GM06990 (cell line): ENCODE measurements around the gene RNF6.

Experiments used
- DNase-seq: peaks from one replicate; pipeline ENCODE4 v3.0.0-alpha.2; 2011; ENCODE audit not compliant: insufficient read length; ENCODE audit errors: extremely low read depth
- H3K27me3 ChIP-seq: replicated peaks from 2 replicates; pipeline ENCODE4 v1.6.0; 2011; ENCODE audit warnings: low read length; ENCODE audit not compliant: control insufficient read depth, insufficient read depth
- H3K36me3 ChIP-seq: 2 replicates; pipeline ENCODE4 v1.5.1; 2011; ENCODE audit warnings: low read length; ENCODE audit not compliant: control insufficient read depth, insufficient read depth
- H3K4me3 ChIP-seq: replicated peaks from 2 replicates; pipeline ENCODE4 v1.5.1; 2011; ENCODE audit warnings: low read depth, mild to moderate bottlenecking, control low read depth, low read length
- CTCF ChIP-seq: IDR thresholded peaks from 2 replicates; pipeline ENCODE4 v1.5.1; 2011; ENCODE audit warnings: low read length, control low read depth, mild to moderate bottlenecking, inconsistent platforms; ENCODE audit not compliant: insufficient read depth, poor library complexity, severe bottlenecking

The RNF6 gene

GRCh38 chr13:26236296-26236695 lies 14.2 kb upstream of the RNF6 start:
- no peak overlapping the region for H3K4me3 ChIP-seq
- no peaks in the 10 kb centered on the region for H3K36me3 ChIP-seq
- no peaks in the 10 kb centered on the region for H3K27me3 ChIP-seq
- DNase-seq = no peak
- no peak for TF ChIP-seq CTCF

- H3K27me3 ChIP-seq = no peaks in the 10 kb centered on the region
- no peak for DNase-seq
- TF ChIP-seq CTCF = no peak
- H3K4me3 ChIP-seq = no peak overlapping the region
- H3K36me3 ChIP-seq = no peaks in the 10 kb centered on the region
These were observed 8.6 kb upstream of the RNF6 start for GRCh38 chr13:26230703-26231102.

- Histone ChIP-seq H3K36me3 (no peaks in the 10 kb centered on the region), H3K27me3 (no peaks in the 10 kb centered on the region), H3K4me3 (no peak overlapping the region)
- no peak for DNase-seq
- no peak for TF ChIP-seq CTCF
These were observed 7.0 kb upstream of the RNF6 start for GRCh38 chr13:26229080-26229615.

- no peak for TF ChIP-seq CTCF
- no peak overlapping the region for H3K4me3 ChIP-seq
- DNase-seq = no peak
- no peaks in the 10 kb centered on the region for H3K36me3 ChIP-seq
- H3K27me3 ChIP-seq = no peaks in the 10 kb centered on the region
These were observed 6.0 kb upstream of the RNF6 start for GRCh38 chr13:26228096-26228495.

GRCh38 chr13:26227166-26227971 lies 5.3 kb upstream of the RNF6 start:
- Histone ChIP-seq H3K4me3 (no peak overlapping the region), H3K36me3 (no peaks in the 10 kb centered on the region), H3K27me3 (no peaks in the 10 kb centered on the region)
- DNase-seq = no peak
- TF ChIP-seq CTCF = no peak
